Mucosa of rectum (tissue), 2 donors: ENCODE data around the gene GRM4.
"Not testable (repeated sequence)": the region's sequence is repeated elsewhere in the genome, so short reads cannot be mapped to it uniquely, and the experiment has no call there.

Source experiments
- H3K27ac ChIP-seq, 2 donors: one replicate each; pipeline ENCODE4 v1.7.0; 2013; ENCODE audit warnings: inconsistent platforms in 2 of 2, low read depth in 2 of 2, low read length in 2 of 2
- H3K27me3 ChIP-seq, 2 donors: one replicate each; pipeline ENCODE4 v1.7.0; 2013; ENCODE audit warnings: low read length in 2 of 2; ENCODE audit not compliant: control insufficient read depth in 2 of 2, insufficient read depth in 2 of 2
- H3K36me3 ChIP-seq, 2 donors: one replicate each; pipeline ENCODE4 v1.7.0; 2013; ENCODE audit warnings: low read length in 2 of 2; ENCODE audit not compliant: control insufficient read depth in 2 of 2, insufficient read depth in 2 of 2
- H3K4me1 ChIP-seq, 2 donors: one replicate each; pipeline ENCODE4 v1.7.0; 2013; ENCODE audit warnings: low read length in 2 of 2, mild to moderate bottlenecking in 1 of 2; ENCODE audit not compliant: control insufficient read depth in 2 of 2, insufficient read depth in 2 of 2
- H3K4me3 ChIP-seq, 2 donors: one replicate each; pipeline ENCODE4 v1.7.0; 2013; ENCODE audit warnings: low read length in 2 of 2
- H3K9ac ChIP-seq, 2 donors: one replicate each; pipeline ENCODE4 v1.7.0; 2013; ENCODE audit warnings: low read length in 2 of 2, low read depth in 1 of 2, mild to moderate bottlenecking in 1 of 2
- H3K9me3 ChIP-seq, 2 donors: one replicate each; pipeline ENCODE4 v1.7.0; 2013; ENCODE audit warnings: low read length in 2 of 2; ENCODE audit not compliant: control insufficient read depth in 2 of 2
- donor health status: healthy.
- donor health status: Normal muscosa, but diverticular disease.

The GRM4 gene

GRCh38 chr6:34146021-34146782, at the start of gene GRM4:
Gene GRM4, minus strand, starts transcription at chr6:34146087. Its CDS starts 12,591 bp downstream, at chr6:34133496.
- Histone ChIP-seq H3K36me3 (no peaks in the 10 kb centered on the region), H3K9me3 (no peaks in the 10 kb centered on the region), H3K27ac (no peak within 1 kb of the TSS), H3K9ac (no peak within 1 kb of the TSS), H3K4me1 (peaks cover 6 to 15% of the 10 kb centered on the region in 2 donors), H3K4me3 (peak within 1 kb of the TSS in 1 of 2 donors; percentile 26), H3K27me3 (peaks cover 45 to 76% of the 10 kb centered on the region in 2 donors)

- Histone ChIP-seq H3K4me1 (peaks cover 3 to 8% of the 10 kb centered on the region in 2 donors), H3K27me3 (no peaks in the 10 kb centered on the region), H3K27ac (no peak overlapping the region), H3K9me3 (no peaks in the 10 kb centered on the region), H3K4me3 (no peak overlapping the region), H3K9ac (no peak overlapping the region), H3K36me3 (no peaks in the 10 kb centered on the region)
These were observed 48.9 kb upstream of the GRM4 start for GRCh38 chr6:34194772-34195171.

GRCh38 chr6:34190504-34191122, 44.7 kb upstream of the GRM4 start:
- H3K27ac ChIP-seq = no peak overlapping the region
- no peaks in the 10 kb centered on the region for H3K36me3 ChIP-seq
- H3K9ac ChIP-seq = no peak overlapping the region
- H3K9me3 ChIP-seq = no peaks in the 10 kb centered on the region
- no peak overlapping the region for H3K4me3 ChIP-seq
- no peaks in the 10 kb centered on the region for H3K27me3 ChIP-seq
- no peaks in the 10 kb centered on the region for H3K4me1 ChIP-seq

- no peaks in the 10 kb centered on the region for H3K36me3 ChIP-seq
- H3K9ac ChIP-seq = no peak overlapping the region
- H3K9me3 ChIP-seq = no peaks in the 10 kb centered on the region
- H3K27me3 ChIP-seq = no peaks in the 10 kb centered on the region
- H3K4me1 ChIP-seq = no peaks in the 10 kb centered on the region
- no peak overlapping the region for H3K27ac ChIP-seq
- H3K4me3 ChIP-seq = no peak overlapping the region
These were observed 44.1 kb upstream of the GRM4 start for GRCh38 chr6:34189806-34190503.

- not testable (repeated sequence) for H3K27me3 ChIP-seq, H3K4me1 ChIP-seq, H3K36me3 ChIP-seq, H3K4me3 ChIP-seq, H3K9ac ChIP-seq, H3K9me3 ChIP-seq, H3K27ac ChIP-seq
These were observed 38.8 kb upstream of the GRM4 start for GRCh38 chr6:34184726-34185125.

- Histone ChIP-seq H3K4me3 (peak overlapping the region in 1 of 2 donors; percentile 45), H3K9ac (no peak overlapping the region), H3K36me3 (no peaks in the 10 kb centered on the region), H3K27ac (peak overlapping the region in 1 of 2 donors; percentile 52), H3K27me3 (no peaks in the 10 kb centered on the region), H3K4me1 (no peaks in the 10 kb centered on the region), H3K9me3 (no peaks in the 10 kb centered on the region)
These were observed 37.1 kb upstream of the GRM4 start for GRCh38 chr6:34182751-34183531.

- Histone ChIP-seq H3K9me3 (no peaks in the 10 kb centered on the region), H3K4me1 (no peaks in the 10 kb centered on the region), H3K9ac (no peak overlapping the region), H3K36me3 (no peaks in the 10 kb centered on the region), H3K4me3 (no peak overlapping the region), H3K27me3 (no peaks in the 10 kb centered on the region), H3K27ac (no peak overlapping the region)
These were observed 36.0 kb upstream of the GRM4 start for GRCh38 chr6:34181908-34182307.

- H3K9me3 ChIP-seq = no peaks in the 10 kb centered on the region
These were observed 33.3 kb upstream of the GRM4 start for GRCh38 chr6:34179106-34179720.

GRCh38 chr6:34178357-34179105, 32.6 kb upstream of the GRM4 start:
- no peaks in the 10 kb centered on the region for H3K4me1 ChIP-seq
- H3K4me3 ChIP-seq = no peak overlapping the region
- H3K27me3 ChIP-seq = no peaks in the 10 kb centered on the region
- H3K36me3 ChIP-seq = no peaks in the 10 kb centered on the region
- no peak overlapping the region for H3K9ac ChIP-seq
- H3K27ac ChIP-seq = no peak overlapping the region
- no peaks in the 10 kb centered on the region for H3K9me3 ChIP-seq

More at GRCh38 chr6:34179106-34179720, 33.3 kb upstream of the GRM4 start:
- Histone ChIP-seq H3K27ac (no peak overlapping the region), H3K9ac (no peak overlapping the region), H3K4me1 (no peaks in the 10 kb centered on the region), H3K36me3 (no peaks in the 10 kb centered on the region), H3K4me3 (no peak overlapping the region), H3K27me3 (no peaks in the 10 kb centered on the region)
